ENCODE data around the gene AAMP. TPM values are rescaled to one million over a fixed set of nuclear protein-coding genes. Genes with fewer than 3 reads are reported as not detected.
A peak's percentile ranks its signal among the peaks of the same experiment; 100 is the strongest.

Gene AAMP
- total RNA-seq, 1 experiment from 2014 or later: 98.7 TPM

GRCh38 chr2:218264773-218265561 lies 5.0 kb downstream of the AAMP start:
- intact Hi-C loops (cut with micrococcal nuclease): no loop called here
- BruUV-seq (replicated peaks): no TSS peak
- POLR2A ChIA-PET: interaction anchor here (0.7 to 1.2 kb wide), 2 partner anchors 9 to 33 kb away, joined by 3 read pairs; no protein-coding TSS in a partner anchor
- no peak for TF ChIP-seq CTCF (IDR thresholded peaks at IDR 0.05; ENCODE audit: unreplicated experiment)
- peaks cover 51% of the 10 kb centered on the region for H3K36me3 Mint-ChIP-seq (ENCODE audit: insufficient read depth, unreplicated experiment)
- CTCF ChIA-PET: interaction anchor here (0.8 to 2.8 kb wide), 2 partner anchors 8 to 828 kb away, joined by 3 to 8 read pairs; no protein-coding TSS in a partner anchor
- no peak overlapping the region for H3K27ac Mint-ChIP-seq (ENCODE audit: low read depth, unreplicated experiment)
- H3K9me3 Mint-ChIP-seq (ENCODE audit: unreplicated experiment): no peaks in the 10 kb centered on the region
- peaks cover 14% of the 10 kb centered on the region for H3K4me1 Mint-ChIP-seq (ENCODE audit: insufficient read depth, unreplicated experiment)
- no peaks in the 10 kb centered on the region for H3K27me3 Mint-ChIP-seq (ENCODE audit: insufficient read depth, unreplicated experiment)
- DNase-seq (ENCODE audit: unreplicated experiment): no peak
- H3K4me3 Mint-ChIP-seq (ENCODE audit: unreplicated experiment): no peak overlapping the region

- CTCF ChIA-PET: no interaction called here
- no peak for DNase-seq (ENCODE audit: unreplicated experiment)
- POLR2A ChIA-PET: no interaction called here
- Mint-ChIP-seq H3K4me3 (ENCODE audit: unreplicated experiment) (no peak overlapping the region), H3K9me3 (ENCODE audit: unreplicated experiment) (no peaks in the 10 kb centered on the region), H3K27ac (ENCODE audit: low read depth, unreplicated experiment) (no peak overlapping the region), H3K36me3 (ENCODE audit: insufficient read depth, unreplicated experiment) (peaks cover 49% of the 10 kb centered on the region), H3K27me3 (ENCODE audit: insufficient read depth, unreplicated experiment) (no peaks in the 10 kb centered on the region), H3K4me1 (ENCODE audit: insufficient read depth, unreplicated experiment) (peaks cover 9% of the 10 kb centered on the region)
- no peak for TF ChIP-seq CTCF (IDR thresholded peaks at IDR 0.05; ENCODE audit: unreplicated experiment)
- TSS peak; percentile 10 for BruUV-seq (replicated peaks)
- intact Hi-C loops (cut with micrococcal nuclease): no loop called here
These were observed 5.9 kb downstream of the AAMP start for GRCh38 chr2:218263817-218264641.

GRCh38 chr2:218262631-218263586 lies 7.0 kb downstream of the AAMP start:
- DNase-seq (ENCODE audit: unreplicated experiment): no peak
- CTCF ChIA-PET: interaction anchor here (0.6 kb wide), 1 partner anchor 36 kb away, joined by 4 read pairs; no protein-coding TSS in a partner anchor

More at GRCh38 chr2:218262631-218263586, 7.0 kb downstream of the AAMP start:
- intact Hi-C loops (cut with micrococcal nuclease): no loop called here
- POLR2A ChIA-PET: no interaction called here
- TF ChIP-seq CTCF (IDR thresholded peaks at IDR 0.05; ENCODE audit: unreplicated experiment): no peak
- H3K4me3 Mint-ChIP-seq (ENCODE audit: unreplicated experiment): no peak overlapping the region
- H3K27ac Mint-ChIP-seq (ENCODE audit: low read depth, unreplicated experiment): no peak overlapping the region
- H3K27me3 Mint-ChIP-seq (ENCODE audit: insufficient read depth, unreplicated experiment): no peaks in the 10 kb centered on the region
- H3K4me1 Mint-ChIP-seq (ENCODE audit: insufficient read depth, unreplicated experiment): peaks cover 7% of the 10 kb centered on the region
- no peaks in the 10 kb centered on the region for H3K9me3 Mint-ChIP-seq (ENCODE audit: unreplicated experiment)
- peaks cover 44% of the 10 kb centered on the region for H3K36me3 Mint-ChIP-seq (ENCODE audit: insufficient read depth, unreplicated experiment)
- no TSS peak for BruUV-seq (replicated peaks)
